Nephron (organoid): ENCODE data around the gene GDI2.
"Not testable (repeated sequence)": the region's sequence is repeated elsewhere in the genome, so short reads cannot be mapped to it uniquely, and the experiment has no call there.

ENCODE experiments used
- H3K27ac Mint-ChIP-seq, 3 experiments: 2 replicates each; pipeline ENCODE4 v1.8.0; 2020; ENCODE audit warnings: mixed read lengths in 3 of 3, mild to moderate bottlenecking in 2 of 3, moderate library complexity in 1 of 3
- H3K27me3 Mint-ChIP-seq: 2 replicates; pipeline ENCODE4 v1.8.0; 2021; ENCODE audit warnings: low read depth, mild to moderate bottlenecking, moderate library complexity, mixed read lengths
- H3K36me3 Mint-ChIP-seq: 2 replicates; pipeline ENCODE4 v1.8.0; 2020; ENCODE audit warnings: low read depth, mixed read lengths
- H3K4me1 Mint-ChIP-seq: 2 replicates; pipeline ENCODE4 v1.8.0; 2020; ENCODE audit warnings: mixed read lengths
- H3K4me3 Mint-ChIP-seq, 3 experiments: 2 replicates each; pipeline ENCODE4 v1.8.0; 2020; ENCODE audit warnings: mild to moderate bottlenecking in 3 of 3, mixed read lengths in 3 of 3, moderate library complexity in 2 of 3
- H3K9me3 Mint-ChIP-seq: 2 replicates; pipeline ENCODE4 v1.8.0; 2020; ENCODE audit warnings: mixed read lengths
- CTCF ChIP-seq, 3 experiments: fragments of 200-600 bp; sonication (generic); IDR thresholded peaks; one replicate each; pipeline ENCODE4 v1.5.0; 2021; ENCODE audit warnings: antibody characterized with exemption in 3 of 3; ENCODE audit not compliant: unreplicated experiment in 3 of 3

The GDI2 gene

GRCh38 chr10:5789626-5790025 is 23.6 kb downstream of the GDI2 start:
- no peak for TF ChIP-seq CTCF (IDR thresholded peaks at IDR 0.05; ENCODE audit: unreplicated experiment in 3 of 3)
- Mint-ChIP-seq H3K9me3 (peaks cover under 1% of the 10 kb centered on the region), H3K27ac (no peak overlapping the region), H3K36me3 (peaks cover 76% of the 10 kb centered on the region), H3K27me3 (no peaks in the 10 kb centered on the region), H3K4me1 (no peaks in the 10 kb centered on the region), H3K4me3 (no peak overlapping the region)

- H3K27ac Mint-ChIP-seq, result no peak overlapping the region
- peaks cover 77% of the 10 kb centered on the region for H3K36me3 Mint-ChIP-seq
- H3K4me3 Mint-ChIP-seq, result no peak overlapping the region
- TF ChIP-seq CTCF (IDR thresholded peaks at IDR 0.05; ENCODE audit: unreplicated experiment in 3 of 3), result no peak
- no peaks in the 10 kb centered on the region for H3K27me3 Mint-ChIP-seq
- no peaks in the 10 kb centered on the region for H3K4me1 Mint-ChIP-seq
- H3K9me3 Mint-ChIP-seq, result peaks cover 7% of the 10 kb centered on the region
Observed at GRCh38 chr10:5788969-5789368, 24.3 kb downstream of the GDI2 start.

GRCh38 chr10:5783300-5783699 is 29.9 kb downstream of the GDI2 start:
- no peak overlapping the region for H3K27ac Mint-ChIP-seq
- no peaks in the 10 kb centered on the region for H3K27me3 Mint-ChIP-seq
- H3K9me3 Mint-ChIP-seq, result peaks cover 18% of the 10 kb centered on the region
- no peaks in the 10 kb centered on the region for H3K4me1 Mint-ChIP-seq
- no peak for TF ChIP-seq CTCF (IDR thresholded peaks at IDR 0.05; ENCODE audit: unreplicated experiment in 3 of 3)
- no peak overlapping the region for H3K4me3 Mint-ChIP-seq
- peaks cover 93% of the 10 kb centered on the region for H3K36me3 Mint-ChIP-seq

- Mint-ChIP-seq H3K4me1 (no peaks in the 10 kb centered on the region), H3K36me3 (peaks cover 96% of the 10 kb centered on the region), H3K27ac (no peak overlapping the region), H3K9me3 (peaks cover 18% of the 10 kb centered on the region), H3K27me3 (no peaks in the 10 kb centered on the region), H3K4me3 (no peak overlapping the region)
- no peak for TF ChIP-seq CTCF (IDR thresholded peaks at IDR 0.05; ENCODE audit: unreplicated experiment in 3 of 3)
Observed at GRCh38 chr10:5782174-5782573, 31.1 kb downstream of the GDI2 start.

- Mint-ChIP-seq H3K9me3 (peaks cover 18% of the 10 kb centered on the region), H3K36me3 (peaks cover 94% of the 10 kb centered on the region), H3K4me3 (no peak overlapping the region), H3K27me3 (no peaks in the 10 kb centered on the region), H3K27ac (no peak overlapping the region), H3K4me1 (peaks cover 8% of the 10 kb centered on the region)
- TF ChIP-seq CTCF (IDR thresholded peaks at IDR 0.05; ENCODE audit: unreplicated experiment in 3 of 3), result no peak
Observed at GRCh38 chr10:5779730-5780129, 33.5 kb downstream of the GDI2 start.

GRCh38 chr10:5777758-5778157 is 35.5 kb downstream of the GDI2 start:
- H3K4me3 Mint-ChIP-seq, H3K27me3 Mint-ChIP-seq, H3K9me3 Mint-ChIP-seq, H3K4me1 Mint-ChIP-seq, H3K27ac Mint-ChIP-seq: not testable (repeated sequence)
- peaks cover 94% of the 10 kb centered on the region for H3K36me3 Mint-ChIP-seq

- no peak for TF ChIP-seq CTCF (IDR thresholded peaks at IDR 0.05; ENCODE audit: unreplicated experiment in 3 of 3)
- Mint-ChIP-seq H3K27me3 (no peaks in the 10 kb centered on the region), H3K9me3 (no peaks in the 10 kb centered on the region), H3K27ac (no peak overlapping the region), H3K4me1 (peaks cover 8% of the 10 kb centered on the region), H3K36me3 (peaks cover 91% of the 10 kb centered on the region), H3K4me3 (no peak overlapping the region)
Observed at GRCh38 chr10:5776881-5777197, 36.4 kb downstream of the GDI2 start.
